Measurements from ENCODE around the gene RIPOR1. TPM values are rescaled to one million over a fixed set of nuclear protein-coding genes. Genes with fewer than 3 reads are reported as not detected.
"Not testable (repeated sequence)": the region's sequence is repeated elsewhere in the genome, so short reads cannot be mapped to it uniquely, and the experiment has no call there.

RIPOR1 gene, protein sequence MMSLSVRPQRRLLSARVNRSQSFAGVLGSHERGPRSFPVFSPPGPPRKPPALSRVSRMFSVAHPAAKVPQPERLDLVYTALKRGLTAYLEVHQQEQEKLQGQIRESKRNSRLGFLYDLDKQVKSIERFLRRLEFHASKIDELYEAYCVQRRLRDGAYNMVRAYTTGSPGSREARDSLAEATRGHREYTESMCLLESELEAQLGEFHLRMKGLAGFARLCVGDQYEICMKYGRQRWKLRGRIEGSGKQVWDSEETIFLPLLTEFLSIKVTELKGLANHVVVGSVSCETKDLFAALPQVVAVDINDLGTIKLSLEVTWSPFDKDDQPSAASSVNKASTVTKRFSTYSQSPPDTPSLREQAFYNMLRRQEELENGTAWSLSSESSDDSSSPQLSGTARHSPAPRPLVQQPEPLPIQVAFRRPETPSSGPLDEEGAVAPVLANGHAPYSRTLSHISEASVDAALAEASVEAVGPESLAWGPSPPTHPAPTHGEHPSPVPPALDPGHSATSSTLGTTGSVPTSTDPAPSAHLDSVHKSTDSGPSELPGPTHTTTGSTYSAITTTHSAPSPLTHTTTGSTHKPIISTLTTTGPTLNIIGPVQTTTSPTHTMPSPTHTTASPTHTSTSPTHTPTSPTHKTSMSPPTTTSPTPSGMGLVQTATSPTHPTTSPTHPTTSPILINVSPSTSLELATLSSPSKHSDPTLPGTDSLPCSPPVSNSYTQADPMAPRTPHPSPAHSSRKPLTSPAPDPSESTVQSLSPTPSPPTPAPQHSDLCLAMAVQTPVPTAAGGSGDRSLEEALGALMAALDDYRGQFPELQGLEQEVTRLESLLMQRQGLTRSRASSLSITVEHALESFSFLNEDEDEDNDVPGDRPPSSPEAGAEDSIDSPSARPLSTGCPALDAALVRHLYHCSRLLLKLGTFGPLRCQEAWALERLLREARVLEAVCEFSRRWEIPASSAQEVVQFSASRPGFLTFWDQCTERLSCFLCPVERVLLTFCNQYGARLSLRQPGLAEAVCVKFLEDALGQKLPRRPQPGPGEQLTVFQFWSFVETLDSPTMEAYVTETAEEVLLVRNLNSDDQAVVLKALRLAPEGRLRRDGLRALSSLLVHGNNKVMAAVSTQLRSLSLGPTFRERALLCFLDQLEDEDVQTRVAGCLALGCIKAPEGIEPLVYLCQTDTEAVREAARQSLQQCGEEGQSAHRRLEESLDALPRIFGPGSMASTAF
- 3.6 and 9.4 TPM in 2 replicates for total RNA-seq (2014; rRNA removed; shearing (Covaris generic))
- polyA plus RNA-seq (2015; cell fraction: cytosol; rRNA removed), result 20.5 and 26.5 TPM in 2 replicates
- polyA plus RNA-seq (2015; cell fraction: nucleus; rRNA removed), result 39.2 and 54.5 TPM in 2 replicates

DNA sequence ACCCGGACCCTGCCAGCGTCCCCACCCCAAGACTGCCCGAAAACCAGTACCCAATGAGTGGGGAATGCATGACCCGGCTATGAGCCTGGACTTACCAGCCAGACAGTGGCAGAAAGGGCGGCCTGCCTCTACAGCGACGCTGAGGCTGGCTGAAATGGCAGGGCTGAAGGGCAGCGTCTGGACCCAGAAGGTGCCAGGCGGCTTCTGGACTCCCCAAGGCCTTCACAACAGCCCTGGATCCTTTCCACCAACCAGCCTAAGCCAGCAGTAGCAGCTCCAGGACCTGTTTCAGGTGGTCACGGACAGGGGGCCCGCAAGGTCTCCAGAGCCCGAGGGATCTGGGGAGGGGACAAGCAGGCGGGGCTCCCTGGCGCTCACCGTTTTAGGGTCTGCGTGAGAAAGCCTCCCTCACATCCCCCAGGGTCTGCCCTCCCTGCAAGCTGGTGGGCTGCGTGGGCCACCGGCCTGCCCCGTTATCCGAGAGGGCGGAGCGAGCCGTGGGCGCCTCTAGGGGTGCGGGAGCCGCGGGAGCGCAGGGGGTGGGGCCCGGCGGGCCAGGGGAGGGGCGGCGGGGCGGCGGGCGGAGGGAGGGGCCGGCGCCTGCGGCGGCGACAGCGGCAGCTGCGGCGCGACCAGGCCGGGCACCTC, at the start of gene RIPOR1:
Gene RIPOR1 (plus strand): TSS at position 608 of the 648 bp plus-strand sequence. CDS start 9,618 bp downstream, outside the sequence.
- in situ Hi-C loops (cut with HindIII; ENCODE audit: low pct_unique_long_range_greater_than_20kb, low sequenced_read_pairs), result no loop called here
- peak; percentile 8 for DNase-seq (ENCODE audit: low read depth, low spot score)

DNA sequence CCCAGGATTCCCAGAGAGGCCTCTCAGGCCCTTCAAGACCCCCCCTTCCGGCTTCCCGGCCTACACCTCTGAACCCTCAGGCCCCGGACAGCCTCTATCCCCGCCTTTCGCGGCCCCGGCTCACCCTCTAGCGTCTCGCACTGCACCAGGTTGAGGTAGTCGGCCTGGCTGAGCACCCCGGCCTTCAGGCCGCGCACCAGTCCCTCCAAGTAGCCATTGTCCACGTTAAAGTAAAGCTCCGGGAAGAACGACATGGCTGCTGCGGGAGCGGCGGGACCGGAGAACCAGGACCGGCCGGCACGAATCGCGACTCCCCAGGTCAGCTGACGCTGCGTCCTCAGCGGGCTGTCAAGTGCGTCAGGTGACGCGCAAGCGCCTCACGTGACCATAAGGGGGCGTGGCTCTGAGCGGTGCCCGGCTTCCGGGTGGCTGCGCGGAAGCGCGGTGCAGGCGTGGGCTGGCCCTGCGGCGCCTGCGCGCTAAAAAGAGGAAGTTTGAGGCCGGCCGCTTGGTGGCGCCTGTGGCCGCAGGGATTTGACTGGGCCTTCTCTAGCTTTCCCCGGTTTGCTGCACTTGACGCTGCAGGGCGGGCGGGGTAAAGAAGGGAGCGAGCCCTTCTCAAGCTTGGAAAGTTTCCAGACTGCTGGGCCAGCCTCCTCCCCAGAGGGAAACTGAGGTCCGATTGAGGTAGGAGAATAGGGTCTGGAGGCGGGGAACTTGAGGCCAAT, 47.6 kb upstream of the RIPOR1 start, which contains the start of gene ATP6V0D1:
Gene ATP6V0D1 (minus strand): TSS at position 325 of the 728 bp plus-strand sequence. CDS start 71 bp downstream, at position 254.
- peak; percentile 95 for DNase-seq (ENCODE audit: low read depth, low spot score)
- in situ Hi-C loops (cut with HindIII; ENCODE audit: low pct_unique_long_range_greater_than_20kb, low sequenced_read_pairs), result no loop called here

- no peak for DNase-seq (ENCODE audit: low read depth, low spot score)
- in situ Hi-C loops (cut with HindIII; ENCODE audit: low pct_unique_long_range_greater_than_20kb, low sequenced_read_pairs), result no loop called here
These were observed 46.9 kb upstream of the RIPOR1 start for GRCh38 chr16:67481561-67482232.

DNA sequence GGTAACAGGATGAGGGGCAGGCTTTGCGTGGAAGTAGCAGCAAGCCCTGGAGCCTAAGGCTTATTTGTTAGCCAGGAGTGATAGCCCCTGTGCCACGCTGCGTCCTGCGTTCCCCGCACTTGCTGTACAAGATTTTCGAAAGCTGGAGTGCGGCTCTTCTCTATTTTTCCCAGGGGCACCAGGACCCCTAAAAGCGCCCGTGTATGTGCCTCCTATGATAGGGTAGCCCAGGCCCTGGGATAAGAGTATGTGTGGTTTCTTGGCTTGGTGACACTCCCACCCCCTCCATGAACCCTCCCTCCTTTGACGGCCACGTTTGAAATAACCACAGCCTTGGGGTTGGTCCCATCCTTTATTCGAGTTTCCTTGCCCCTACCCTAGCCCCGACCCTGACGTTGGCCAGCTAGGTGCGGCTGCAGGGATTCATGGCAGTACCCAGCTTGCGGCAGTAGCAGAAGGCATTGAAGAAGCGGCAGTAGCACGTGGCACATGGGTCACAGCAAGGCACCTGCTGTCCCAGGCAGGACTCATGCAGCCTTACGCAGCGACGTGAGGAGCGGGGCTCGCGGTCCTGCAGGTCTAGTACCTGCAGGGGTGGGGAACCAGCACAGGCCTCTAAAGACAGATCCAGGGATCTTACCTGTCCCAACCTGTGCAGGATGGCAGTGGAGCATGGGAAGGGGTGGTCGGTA, 46.2 kb upstream of the RIPOR1 start:
- DNase-seq (ENCODE audit: low read depth, low spot score), result no peak
- in situ Hi-C loops (cut with HindIII; ENCODE audit: low pct_unique_long_range_greater_than_20kb, low sequenced_read_pairs), result no loop called here

- in situ Hi-C loops (cut with HindIII; ENCODE audit: low pct_unique_long_range_greater_than_20kb, low sequenced_read_pairs), result no loop called here
- no peak for DNase-seq (ENCODE audit: low read depth, low spot score)
These were observed 45.5 kb upstream of the RIPOR1 start, which contains the start of gene AGRP for GRCh38 chr16:67483150-67483549. Gene AGRP (minus strand): TSS chr16:67483547. CDS start chr16:67483398, 149 bp downstream.

- DNase-seq (ENCODE audit: low read depth, low spot score), result no peak
- in situ Hi-C loops (cut with HindIII; ENCODE audit: low pct_unique_long_range_greater_than_20kb, low sequenced_read_pairs), result no loop called here
These were observed 44.7 kb upstream of the RIPOR1 start for GRCh38 chr16:67483731-67484525.

- in situ Hi-C loops (cut with HindIII; ENCODE audit: low pct_unique_long_range_greater_than_20kb, low sequenced_read_pairs), result no loop called here
These were observed 41.8 kb upstream of the RIPOR1 start for GRCh38 chr16:67486805-67487204.

GRCh38 chr16:67487561-67487960, 41.1 kb upstream of the RIPOR1 start:
- DNase-seq (ENCODE audit: low read depth, low spot score); in situ Hi-C loops (cut with HindIII; ENCODE audit: low pct_unique_long_range_greater_than_20kb, low sequenced_read_pairs): not testable (repeated sequence)

More at GRCh38 chr16:67486805-67487204, 41.8 kb upstream of the RIPOR1 start:
- no peak for DNase-seq (ENCODE audit: low read depth, low spot score)

DNA sequence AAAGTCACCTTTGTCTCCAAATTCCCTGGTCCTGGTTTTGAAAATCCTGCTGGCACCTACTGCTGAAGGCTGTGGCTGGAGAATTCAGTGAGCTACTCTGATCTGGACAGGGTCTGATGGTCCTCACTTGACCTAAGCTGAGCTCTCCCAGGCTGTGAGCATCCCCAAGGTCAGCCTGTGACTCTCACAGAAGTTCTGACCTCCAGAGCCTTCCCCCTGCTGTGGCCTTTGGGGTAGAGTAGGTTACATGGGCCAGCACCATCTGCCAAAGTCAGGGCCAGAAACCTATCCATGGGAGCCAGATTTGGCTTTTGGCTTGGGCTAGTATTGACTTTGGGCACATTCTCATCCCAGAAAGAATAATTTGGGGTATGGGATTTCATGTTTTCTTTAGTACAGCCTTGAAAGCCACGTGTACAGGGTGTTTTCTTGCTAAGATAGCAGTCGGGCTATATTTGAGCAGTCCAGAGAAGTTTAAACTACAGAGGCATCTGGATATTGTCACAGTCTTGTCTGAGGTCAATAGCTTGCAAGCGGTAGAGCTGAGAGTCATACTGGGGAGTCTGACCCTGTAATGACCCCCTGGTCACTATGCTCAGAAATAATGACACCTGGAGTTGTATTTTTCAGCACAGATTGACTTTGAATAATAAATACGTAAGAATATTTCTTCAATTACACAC, 39.1 kb upstream of the RIPOR1 start:
- in situ Hi-C loops (cut with HindIII; ENCODE audit: low pct_unique_long_range_greater_than_20kb, low sequenced_read_pairs), result no loop called here
- no peak for DNase-seq (ENCODE audit: low read depth, low spot score)

GRCh38 chr16:67490335-67491096, 38.1 kb upstream of the RIPOR1 start:
- no peak for DNase-seq (ENCODE audit: low read depth, low spot score)

DNA sequence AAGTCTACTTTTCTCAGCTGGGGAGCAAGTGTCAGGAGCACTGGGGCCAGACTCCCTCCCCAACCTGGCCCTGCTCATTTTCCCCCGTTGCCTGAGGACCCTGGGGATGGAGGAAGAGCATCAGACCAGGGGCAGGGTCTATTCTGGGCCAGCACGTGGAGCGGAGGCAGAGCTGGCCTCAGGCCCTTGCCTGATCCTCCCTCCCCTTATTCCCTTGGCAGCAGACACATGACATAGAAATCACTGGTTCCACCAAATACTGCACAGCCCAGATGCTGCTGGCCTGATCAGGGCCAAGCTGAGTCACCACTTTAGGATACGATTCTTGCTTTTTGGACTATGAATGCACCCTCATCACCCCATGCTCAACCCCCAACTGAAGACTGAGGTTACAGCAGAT, 29.5 kb upstream of the RIPOR1 start:
- peak; percentile 41 for DNase-seq (ENCODE audit: low read depth, low spot score)
- in situ Hi-C loops (cut with HindIII; ENCODE audit: low pct_unique_long_range_greater_than_20kb, low sequenced_read_pairs), result no loop called here

More at GRCh38 chr16:67490335-67491096, 38.1 kb upstream of the RIPOR1 start:
- in situ Hi-C loops (cut with HindIII; ENCODE audit: low pct_unique_long_range_greater_than_20kb, low sequenced_read_pairs), result no loop called here

- peak; percentile 36 for DNase-seq (ENCODE audit: low read depth, low spot score)
- in situ Hi-C loops (cut with HindIII; ENCODE audit: low pct_unique_long_range_greater_than_20kb, low sequenced_read_pairs), result no loop called here
These were observed 24.3 kb upstream of the RIPOR1 start for GRCh38 chr16:67504031-67505021.

Data from SK-MEL-5 (cell line).